Activated T-cell treated with anti-CD3 and anti-CD28 coated beads, Interleukin-2, amount 50 U/mL, for 72 hours (primary cell): ENCODE results near the gene FLT4. TPM values are rescaled to one million over a fixed set of nuclear protein-coding genes. Genes with fewer than 3 reads are reported as not detected.
"Not testable (repeated sequence)": the region's sequence is repeated elsewhere in the genome, so short reads cannot be mapped to it uniquely, and the experiment has no call there.

Source experiments
- ATAC-seq, 2 donors: fragments of 150-1000 bp; cut with Tn5 transposase; replicated peaks in 1 of 2; 2 replicates each; pipeline ENCODE4 v1.10.0; 2021; ENCODE audit warnings: moderate library complexity in 2 of 2, mild to moderate bottlenecking in 1 of 2
- DNase-seq, 2 donors: peaks; one replicate each; pipeline ENCODE4 v3.0.0; 2021 to 2022; ENCODE audit warnings: mixed read lengths in 1 of 2
- H3K27ac Mint-ChIP-seq: one replicate; pipeline ENCODE4 v1.8.0; 2022; ENCODE audit warnings: mild to moderate bottlenecking, moderate library complexity, mixed read lengths
- H3K27me3 Mint-ChIP-seq: one replicate; pipeline ENCODE4 v1.8.0; 2022; ENCODE audit warnings: low read depth, mixed read lengths
- H3K36me3 Mint-ChIP-seq, 2 donors: one replicate each; pipeline ENCODE4 v1.8.0; 2022; ENCODE audit warnings: mixed read lengths in 2 of 2, mild to moderate bottlenecking in 1 of 2; ENCODE audit not compliant: insufficient read depth in 2 of 2
- H3K4me1 Mint-ChIP-seq: one replicate; pipeline ENCODE4 v1.8.0; 2022; ENCODE audit warnings: low read depth, mixed read lengths
- H3K4me3 Mint-ChIP-seq, 2 donors: one replicate each; pipeline ENCODE4 v1.8.0; 2022; ENCODE audit warnings: mild to moderate bottlenecking in 2 of 2, mixed read lengths in 2 of 2, moderate library complexity in 2 of 2
- H3K9me3 Mint-ChIP-seq, 2 donors: one replicate each; pipeline ENCODE4 v1.8.0; 2022; ENCODE audit warnings: mixed read lengths in 2 of 2
- total RNA-seq, 2 donors: library from RNA; stranded (reverse); gene quantifications; one replicate each; pipeline ENCODE4 v1.2.3, GENCODE V29; 2022

Gene FLT4
- total RNA-seq, 2 donors from 2014 or later, result 0.79 to 1.7 TPM

- DNase-seq (no peak), ATAC-seq (no peak)
These were observed 33.2 kb upstream of the FLT4 start for GRCh38 chr5:180682560-180682959.

GRCh38 chr5:180682008-180682407 is 32.6 kb upstream of the FLT4 start:
- H3K27me3 Mint-ChIP-seq, H3K27ac Mint-ChIP-seq, DNase-seq, H3K36me3 Mint-ChIP-seq, H3K9me3 Mint-ChIP-seq, H3K4me3 Mint-ChIP-seq, ATAC-seq: not testable (repeated sequence)
- peaks cover 26% of the 10 kb centered on the region for H3K4me1 Mint-ChIP-seq

More at GRCh38 chr5:180682560-180682959, 33.2 kb upstream of the FLT4 start:
- H3K27me3 Mint-ChIP-seq, result no peaks in the 10 kb centered on the region
- peaks cover 26% of the 10 kb centered on the region for H3K4me1 Mint-ChIP-seq
- no peak overlapping the region for H3K4me3 Mint-ChIP-seq
- no peaks in the 10 kb centered on the region for H3K36me3 Mint-ChIP-seq
- no peaks in the 10 kb centered on the region for H3K9me3 Mint-ChIP-seq
- no peak overlapping the region for H3K27ac Mint-ChIP-seq

DNA sequence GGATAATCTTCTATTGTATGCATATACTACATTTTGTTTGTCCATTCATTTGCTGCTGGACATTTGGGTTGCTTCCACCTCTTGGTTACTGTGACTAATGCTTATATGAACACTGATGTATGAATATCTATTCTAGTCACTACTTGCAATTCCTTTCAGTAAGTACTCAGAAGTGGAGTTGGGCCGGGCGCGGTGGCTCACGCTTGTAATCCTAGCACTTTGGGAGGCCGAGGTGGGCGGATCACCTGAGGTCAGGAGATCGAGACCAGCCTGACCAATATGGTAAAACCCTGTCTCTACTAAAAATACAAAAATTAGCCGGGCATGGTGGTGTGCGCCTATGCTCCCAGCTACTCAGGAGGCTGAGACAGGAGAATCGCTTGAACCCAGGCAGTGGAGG is 28.9 kb upstream of the FLT4 start:
- not testable (repeated sequence) for H3K4me1 Mint-ChIP-seq, H3K27me3 Mint-ChIP-seq, H3K4me3 Mint-ChIP-seq, H3K36me3 Mint-ChIP-seq, H3K27ac Mint-ChIP-seq, ATAC-seq, H3K9me3 Mint-ChIP-seq, DNase-seq

DNA sequence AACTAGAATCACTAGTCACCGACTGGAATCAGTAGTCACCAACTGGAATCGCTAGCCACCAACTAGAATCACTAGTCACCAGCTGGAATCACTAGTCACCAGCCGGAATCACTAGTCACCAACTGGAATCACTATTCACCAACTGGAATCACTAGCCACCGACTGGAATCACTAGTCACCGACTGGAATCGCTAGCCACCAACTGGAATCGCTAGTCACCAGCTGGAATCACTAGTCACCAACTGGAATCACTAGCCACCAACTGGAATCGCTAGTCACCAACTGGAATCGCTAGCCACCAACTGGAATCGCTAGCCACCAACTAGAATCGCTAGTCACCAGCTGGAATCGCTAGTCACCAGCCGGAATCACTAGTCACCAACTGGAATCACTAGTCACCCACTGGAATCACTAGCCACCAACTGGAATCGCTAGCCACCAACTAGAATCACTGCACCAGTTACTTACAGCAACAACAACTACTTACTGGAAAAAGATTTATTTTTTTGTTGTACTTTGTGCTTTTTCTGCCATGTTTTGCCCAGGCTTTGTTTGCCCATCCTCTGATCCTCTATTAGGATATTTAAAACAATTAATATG is 25.7 kb upstream of the FLT4 start:
- Mint-ChIP-seq H3K36me3 (no peaks in the 10 kb centered on the region), H3K27ac (no peak overlapping the region), H3K4me1 (peaks cover 7% of the 10 kb centered on the region), H3K9me3 (no peaks in the 10 kb centered on the region), H3K4me3 (no peak overlapping the region), H3K27me3 (peaks cover 9% of the 10 kb centered on the region)
- ATAC-seq (no peak), DNase-seq (no peak)

DNA sequence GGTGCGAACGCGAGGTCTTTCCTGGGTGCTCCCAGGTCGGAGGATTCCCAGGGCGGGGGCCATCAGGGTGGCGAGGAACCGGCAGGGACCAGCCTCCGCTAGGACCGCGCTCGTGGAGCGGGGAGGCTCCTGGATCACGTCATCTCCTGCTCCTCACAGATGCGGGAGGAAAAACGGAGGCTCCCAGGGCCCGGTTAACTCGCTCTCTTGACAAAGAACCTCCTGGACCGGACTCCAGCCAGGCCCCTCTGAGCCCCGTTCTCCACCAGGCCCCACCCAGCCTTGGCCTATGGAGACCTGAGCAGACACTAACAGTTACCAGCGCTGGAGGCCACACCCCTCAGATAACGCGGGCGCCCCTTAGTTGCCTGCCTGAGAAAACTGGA is 24.7 kb upstream of the FLT4 start:
- peak overlapping the region in 1 of 2 donors; percentile 42 for H3K4me3 Mint-ChIP-seq
- peak; percentile 33 to 57 for ATAC-seq
- not testable (repeated sequence) for H3K36me3 Mint-ChIP-seq, H3K27ac Mint-ChIP-seq, H3K27me3 Mint-ChIP-seq, H3K9me3 Mint-ChIP-seq, DNase-seq
- H3K4me1 Mint-ChIP-seq, result peaks cover 11% of the 10 kb centered on the region

GRCh38 chr5:180673371-180674089 is 24.1 kb upstream of the FLT4 start:
- Mint-ChIP-seq H3K27me3 (peaks cover 9% of the 10 kb centered on the region), H3K36me3 (no peaks in the 10 kb centered on the region), H3K9me3 (no peaks in the 10 kb centered on the region), H3K4me3 (peak overlapping the region; percentile 23 to 54), H3K27ac (no peak overlapping the region), H3K4me1 (peaks cover 11% of the 10 kb centered on the region)
- peak; percentile 15 to 25 for ATAC-seq
- no peak for DNase-seq

GRCh38 chr5:180671958-180672524 is 22.6 kb upstream of the FLT4 start:
- H3K27me3 Mint-ChIP-seq, H3K9me3 Mint-ChIP-seq, DNase-seq, ATAC-seq, H3K4me3 Mint-ChIP-seq, H3K27ac Mint-ChIP-seq, H3K36me3 Mint-ChIP-seq: not testable (repeated sequence)
- peaks cover 11% of the 10 kb centered on the region for H3K4me1 Mint-ChIP-seq

DNA sequence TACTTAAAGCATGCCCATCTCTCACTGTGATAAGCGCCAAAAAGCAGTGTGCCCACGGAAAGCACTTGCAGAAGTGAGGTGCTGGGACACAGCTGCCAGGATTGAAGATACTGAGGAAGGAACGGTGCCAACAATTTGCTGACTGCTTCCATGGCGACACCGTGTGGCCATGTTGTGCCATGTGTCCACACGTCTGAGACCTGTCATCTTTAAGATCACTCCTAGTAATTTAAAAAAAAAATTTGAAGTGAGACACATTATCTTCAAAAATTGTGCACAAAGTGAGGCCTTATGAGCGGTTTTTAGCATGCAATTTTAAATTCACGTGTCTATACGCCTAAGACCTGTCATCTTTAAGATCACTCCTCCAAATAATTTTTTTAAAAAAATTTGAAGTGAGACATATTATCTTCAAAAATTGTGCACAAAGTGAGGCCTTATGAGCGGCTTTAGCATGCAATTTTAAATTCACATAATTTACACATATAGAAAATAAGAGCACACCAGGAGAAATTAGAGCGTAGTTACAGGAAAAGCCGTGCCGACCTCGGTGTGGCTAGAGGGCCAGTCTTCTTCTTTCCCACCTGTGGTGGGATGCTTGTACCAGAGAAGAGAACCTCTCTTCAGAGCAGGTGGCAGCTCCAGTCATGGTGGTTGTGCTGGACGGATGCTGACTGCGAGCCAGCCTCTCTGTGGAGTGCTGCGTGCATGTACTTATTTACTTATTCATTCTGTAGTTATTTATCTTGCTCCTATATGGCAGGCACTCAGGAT is 21.4 kb upstream of the FLT4 start:
- no peaks in the 10 kb centered on the region for H3K9me3 Mint-ChIP-seq
- H3K27ac Mint-ChIP-seq, result no peak overlapping the region
- H3K27me3 Mint-ChIP-seq, result peaks cover 9% of the 10 kb centered on the region
- peak; percentile 69 to 73 for ATAC-seq
- H3K4me3 Mint-ChIP-seq, result peak overlapping the region; percentile 20 to 56
- no peaks in the 10 kb centered on the region for H3K36me3 Mint-ChIP-seq
- peak; percentile 42 to 59 for DNase-seq
- peaks cover 11% of the 10 kb centered on the region for H3K4me1 Mint-ChIP-seq

- H3K4me1 Mint-ChIP-seq, result peaks cover 11% of the 10 kb centered on the region
- no peaks in the 10 kb centered on the region for H3K36me3 Mint-ChIP-seq
- H3K27me3 Mint-ChIP-seq, result peaks cover 9% of the 10 kb centered on the region
- ATAC-seq (peak in 1 of 2 donors; percentile 11), DNase-seq (no peak)
- H3K4me3 Mint-ChIP-seq, result peak overlapping the region; percentile 20 to 56
- no peaks in the 10 kb centered on the region for H3K9me3 Mint-ChIP-seq
- H3K27ac Mint-ChIP-seq, result no peak overlapping the region
These were observed 20.8 kb upstream of the FLT4 start for GRCh38 chr5:180670157-180670556.

DNA sequence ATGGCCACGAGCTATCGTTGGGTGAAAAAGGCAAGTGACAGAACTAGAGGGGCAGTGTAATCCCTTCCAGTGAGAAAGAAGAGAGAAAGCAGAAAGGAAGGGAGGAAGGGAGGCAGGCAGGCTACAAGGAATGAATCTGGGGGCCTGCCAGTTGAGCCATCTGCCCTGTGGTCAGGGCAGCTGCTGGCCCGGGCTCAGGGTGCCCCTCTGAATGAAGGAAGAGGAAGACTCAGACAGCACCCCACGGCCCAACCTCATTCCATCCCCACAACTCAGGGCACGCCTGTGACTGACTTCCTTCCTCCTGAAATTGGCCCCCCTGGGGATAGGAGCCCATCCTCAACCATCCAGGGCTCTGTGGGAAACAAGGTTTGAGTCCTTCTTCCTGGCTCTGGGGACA is 20.3 kb upstream of the FLT4 start:
- Mint-ChIP-seq H3K4me1 (peaks cover 11% of the 10 kb centered on the region), H3K36me3 (no peaks in the 10 kb centered on the region), H3K27ac (no peak overlapping the region), H3K9me3 (no peaks in the 10 kb centered on the region), H3K4me3 (no peak overlapping the region), H3K27me3 (peaks cover 5% of the 10 kb centered on the region)
- no peak for DNase-seq
- no peak for ATAC-seq

DNA sequence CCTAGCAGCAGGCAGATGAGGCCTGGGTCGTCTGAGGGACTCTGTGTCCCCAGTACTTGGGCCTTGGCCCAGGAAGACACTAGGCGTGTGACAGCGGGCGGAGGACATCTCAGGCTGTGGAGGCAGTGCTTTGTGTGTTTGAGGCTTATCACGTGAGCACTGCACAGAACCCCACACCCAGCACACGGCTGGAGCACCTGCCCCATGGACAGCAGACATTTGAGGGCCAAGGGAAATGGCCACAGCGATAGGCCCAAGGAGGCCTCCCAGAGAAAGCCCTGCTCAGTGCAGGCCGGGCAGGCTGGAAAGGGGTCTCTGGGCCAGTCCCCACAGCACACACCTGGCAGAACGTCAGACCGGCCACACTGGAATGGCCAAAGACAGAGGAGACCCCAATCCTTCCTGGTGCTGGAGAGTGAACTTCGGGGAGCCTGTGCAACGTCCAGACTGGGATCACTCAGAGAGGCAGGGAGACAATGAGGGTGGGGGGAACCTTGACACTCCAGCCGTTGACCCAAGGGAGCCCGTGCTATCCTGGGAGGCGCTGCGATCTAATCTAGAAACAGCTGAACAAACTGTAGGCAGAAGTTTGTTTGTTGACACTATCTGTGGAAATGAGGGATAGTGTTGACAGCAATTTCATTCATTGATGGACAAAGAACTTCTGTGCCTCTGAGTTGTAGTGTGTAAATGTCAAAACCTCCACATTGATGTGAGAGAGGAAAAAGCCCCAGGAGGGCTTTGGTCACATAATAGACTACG is 19.6 kb upstream of the FLT4 start:
- no peaks in the 10 kb centered on the region for H3K27me3 Mint-ChIP-seq
- no peak for ATAC-seq
- no peaks in the 10 kb centered on the region for H3K9me3 Mint-ChIP-seq
- no peak for DNase-seq
- no peaks in the 10 kb centered on the region for H3K36me3 Mint-ChIP-seq
- H3K4me3 Mint-ChIP-seq, result no peak overlapping the region
- peaks cover 11% of the 10 kb centered on the region for H3K4me1 Mint-ChIP-seq
- H3K27ac Mint-ChIP-seq, result no peak overlapping the region

DNA sequence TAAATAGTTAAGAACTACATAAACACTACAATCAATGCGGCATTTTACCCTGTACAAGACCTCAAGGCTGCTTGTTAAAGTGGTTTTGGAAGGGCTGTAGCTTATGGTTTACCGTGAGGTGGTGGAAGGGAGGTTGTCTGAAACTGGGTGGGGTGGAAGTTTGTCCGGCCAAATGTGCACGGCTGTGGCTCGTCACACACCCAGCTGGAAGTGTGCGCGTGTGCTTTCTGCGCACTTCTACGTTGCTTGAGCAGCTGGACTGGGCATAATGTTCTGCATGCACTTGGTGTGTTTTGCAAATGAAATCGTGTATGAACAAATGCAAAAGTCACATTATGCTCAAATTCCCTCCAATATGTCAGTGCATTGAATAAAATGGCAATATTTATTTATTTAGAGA is 17.4 kb upstream of the FLT4 start:
- Mint-ChIP-seq H3K4me1 (peaks cover 11% of the 10 kb centered on the region), H3K27ac (no peak overlapping the region), H3K36me3 (no peaks in the 10 kb centered on the region), H3K9me3 (no peaks in the 10 kb centered on the region), H3K27me3 (peaks cover 6% of the 10 kb centered on the region), H3K4me3 (no peak overlapping the region)
- DNase-seq, result no peak
- ATAC-seq, result no peak
